Measurements from ENCODE around the gene ZFYVE28.
"Not testable (repeated sequence)": the region's sequence is repeated elsewhere in the genome, so short reads cannot be mapped to it uniquely, and the experiment has no call there.

The ZFYVE28 gene

DNA sequence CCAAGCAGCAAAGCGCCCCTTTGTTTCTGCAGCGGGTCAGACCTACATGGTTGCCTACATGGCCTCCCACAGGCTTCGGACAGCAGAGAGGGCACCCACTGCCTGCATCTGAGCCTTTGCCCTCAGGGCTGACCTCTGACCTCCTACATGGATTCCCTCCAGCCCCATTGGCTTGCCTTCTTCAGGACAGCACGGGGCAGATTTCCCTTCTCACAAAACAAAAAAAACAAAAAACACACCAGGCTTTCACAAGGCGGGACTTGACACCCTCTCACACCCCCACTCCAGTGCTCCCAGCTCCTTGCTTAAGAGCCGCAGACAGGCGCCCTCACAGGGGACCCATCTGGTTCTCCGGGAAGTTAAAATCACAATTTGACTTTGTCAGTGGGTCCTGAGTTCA lies 32.9 kb downstream of the ZFYVE28 start:
- H3K4me1 ChIP-seq (ENCODE audit: control insufficient read depth, insufficient read depth, low read length), result peaks cover 8% of the 10 kb centered on the region
- H3K27ac ChIP-seq (ENCODE audit: low read depth, low read length), result no peak overlapping the region
- no peak overlapping the region for H3K4me3 ChIP-seq (ENCODE audit: low read depth, low read length)
- no peaks in the 10 kb centered on the region for H3K36me3 ChIP-seq (ENCODE audit: control insufficient read depth, insufficient read depth, low read length)
- H3K9me3 ChIP-seq (ENCODE audit: control insufficient read depth, insufficient read depth, low read length), result no peaks in the 10 kb centered on the region
- no peaks in the 10 kb centered on the region; the same call in 1 of the 2 replicates for H3K27me3 ChIP-seq (ENCODE audit: control insufficient read depth, insufficient read depth, low read length)
- no peak overlapping the region for H3K9ac ChIP-seq (ENCODE audit: low read depth, low read length)

DNA sequence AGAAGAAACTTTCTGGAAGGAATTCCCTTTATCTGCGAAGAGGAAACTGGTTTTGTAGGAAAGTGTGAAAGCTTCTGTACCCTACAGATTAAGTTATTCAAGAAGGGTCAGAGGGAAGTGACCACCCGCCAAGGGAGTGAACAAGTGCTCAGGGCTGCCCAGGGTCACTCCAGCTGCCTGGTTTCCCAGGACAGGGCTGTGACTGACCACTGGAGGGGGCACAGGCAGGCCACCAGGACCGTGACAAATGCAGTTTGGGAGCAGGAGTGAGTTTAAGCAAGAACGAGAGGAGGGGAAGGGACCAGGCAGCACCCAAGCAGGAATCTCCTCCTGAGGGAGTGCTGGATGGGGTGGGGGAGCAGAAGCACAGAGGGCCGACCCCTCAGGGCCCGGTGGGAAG lies 34.2 kb downstream of the ZFYVE28 start:
- no peak overlapping the region for H3K27ac ChIP-seq (ENCODE audit: low read depth, low read length)
- no peaks in the 10 kb centered on the region; the same call in 1 of the 2 replicates for H3K27me3 ChIP-seq (ENCODE audit: control insufficient read depth, insufficient read depth, low read length)
- H3K9ac ChIP-seq (ENCODE audit: low read depth, low read length), result no peak overlapping the region

DNA sequence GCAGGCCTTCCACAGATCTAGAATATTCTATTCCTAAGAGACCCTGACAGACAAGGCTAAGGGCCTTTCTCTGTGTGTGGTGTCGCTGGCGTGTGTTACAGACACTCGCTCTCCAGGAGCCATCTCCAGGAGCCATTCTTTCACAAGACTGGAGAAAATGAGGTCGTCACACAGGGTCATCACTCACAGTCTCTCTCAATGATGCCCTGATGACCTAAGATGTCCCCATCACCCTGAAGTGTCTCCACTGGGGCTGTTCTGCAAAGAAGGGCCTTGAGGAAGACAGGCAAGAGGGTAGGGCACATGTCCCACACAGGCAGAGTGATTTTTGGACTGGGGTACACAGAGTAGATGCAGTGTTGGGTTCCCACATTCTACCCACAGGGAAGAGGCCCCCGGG lies 34.7 kb downstream of the ZFYVE28 start:
- Histone ChIP-seq H3K27me3 (ENCODE audit: control insufficient read depth, insufficient read depth, low read length) (no peaks in the 10 kb centered on the region), H3K4me3 (ENCODE audit: low read depth, low read length) (no peak overlapping the region), H3K27ac (ENCODE audit: low read depth, low read length) (no peak overlapping the region), H3K4me1 (ENCODE audit: control insufficient read depth, insufficient read depth, low read length) (no peaks in the 10 kb centered on the region), H3K36me3 (ENCODE audit: control insufficient read depth, insufficient read depth, low read length) (no peaks in the 10 kb centered on the region), H3K9me3 (ENCODE audit: control insufficient read depth, insufficient read depth, low read length) (no peaks in the 10 kb centered on the region), H3K9ac (ENCODE audit: low read depth, low read length) (no peak overlapping the region)

More for the DNA sequence above, 34.2 kb downstream of the ZFYVE28 start:
- Histone ChIP-seq H3K9me3 (ENCODE audit: control insufficient read depth, insufficient read depth, low read length) (no peaks in the 10 kb centered on the region), H3K4me3 (ENCODE audit: low read depth, low read length) (no peak overlapping the region), H3K4me1 (ENCODE audit: control insufficient read depth, insufficient read depth, low read length) (no peaks in the 10 kb centered on the region), H3K36me3 (ENCODE audit: control insufficient read depth, insufficient read depth, low read length) (no peaks in the 10 kb centered on the region)

DNA sequence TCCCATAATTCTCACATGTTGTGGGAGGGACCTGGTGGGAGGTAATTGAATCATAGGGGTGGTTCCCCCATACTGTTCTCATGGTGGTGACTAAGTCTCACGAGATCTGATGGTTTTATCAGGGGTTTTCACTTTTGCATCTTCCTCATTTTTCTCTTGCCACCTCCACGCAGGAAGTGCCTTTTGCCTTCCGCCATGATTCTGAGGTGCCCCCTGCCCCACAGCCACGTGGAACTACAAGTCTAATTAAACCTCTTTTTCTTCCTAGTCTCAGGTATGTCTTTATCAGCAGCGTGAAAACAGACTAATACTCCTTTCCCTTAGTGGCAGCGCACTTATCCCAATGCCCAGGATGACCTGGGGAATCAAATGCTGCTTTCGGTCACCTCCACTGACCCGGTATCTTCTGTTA lies 35.2 kb downstream of the ZFYVE28 start:
- H3K9me3 ChIP-seq (ENCODE audit: control insufficient read depth, insufficient read depth, low read length); H3K27me3 ChIP-seq (ENCODE audit: control insufficient read depth, insufficient read depth, low read length); H3K9ac ChIP-seq (ENCODE audit: low read depth, low read length); H3K36me3 ChIP-seq (ENCODE audit: control insufficient read depth, insufficient read depth, low read length); H3K4me1 ChIP-seq (ENCODE audit: control insufficient read depth, insufficient read depth, low read length); H3K4me3 ChIP-seq (ENCODE audit: low read depth, low read length); H3K27ac ChIP-seq (ENCODE audit: low read depth, low read length): not testable (repeated sequence)

DNA sequence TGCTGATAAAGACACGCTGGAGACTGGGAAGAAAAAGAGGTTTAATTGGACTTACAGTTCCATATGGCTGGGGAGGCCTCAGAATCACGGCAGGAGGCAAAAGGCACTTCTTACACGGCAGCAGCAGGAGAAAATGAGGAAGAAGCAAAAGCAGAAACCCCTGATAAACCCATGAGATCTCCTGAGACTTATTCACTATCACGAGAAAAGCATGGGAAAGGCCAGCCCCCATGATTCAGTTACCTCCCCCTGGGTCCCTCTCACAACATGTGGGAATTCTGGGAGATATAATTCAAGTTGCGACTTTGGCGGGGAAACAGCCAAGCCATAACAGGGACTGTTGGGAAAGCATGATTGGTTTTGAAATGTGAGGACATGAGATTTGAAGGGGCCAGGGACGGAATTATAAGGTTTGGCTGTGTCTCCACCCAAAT lies 35.7 kb downstream of the ZFYVE28 start:
- H3K27ac ChIP-seq (ENCODE audit: low read depth, low read length); H3K4me3 ChIP-seq (ENCODE audit: low read depth, low read length); H3K4me1 ChIP-seq (ENCODE audit: control insufficient read depth, insufficient read depth, low read length); H3K9me3 ChIP-seq (ENCODE audit: control insufficient read depth, insufficient read depth, low read length); H3K9ac ChIP-seq (ENCODE audit: low read depth, low read length); H3K27me3 ChIP-seq (ENCODE audit: control insufficient read depth, insufficient read depth, low read length); H3K36me3 ChIP-seq (ENCODE audit: control insufficient read depth, insufficient read depth, low read length): not testable (repeated sequence)

DNA sequence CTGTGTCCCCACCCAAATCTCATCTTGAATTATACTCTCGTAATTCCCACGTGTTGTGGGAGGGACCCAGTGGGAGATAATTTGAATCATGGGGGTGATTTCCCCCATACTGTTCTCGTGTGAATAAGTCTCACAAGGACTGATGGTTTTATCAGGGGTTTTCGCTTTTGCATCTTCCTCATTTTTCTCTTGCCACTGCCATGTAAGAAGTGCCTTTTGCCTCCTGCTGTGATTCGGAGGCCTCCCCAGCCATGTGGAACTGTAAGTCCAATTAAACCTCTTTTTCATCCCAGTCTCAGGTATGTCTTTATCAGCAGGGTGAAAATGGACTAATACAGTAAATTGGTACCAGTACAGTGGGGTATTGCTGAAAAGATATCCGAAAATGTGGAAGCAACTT lies 37.9 kb downstream of the ZFYVE28 start:
- H3K27me3 ChIP-seq (ENCODE audit: control insufficient read depth, insufficient read depth, low read length); H3K4me1 ChIP-seq (ENCODE audit: control insufficient read depth, insufficient read depth, low read length); H3K4me3 ChIP-seq (ENCODE audit: low read depth, low read length); H3K36me3 ChIP-seq (ENCODE audit: control insufficient read depth, insufficient read depth, low read length); H3K27ac ChIP-seq (ENCODE audit: low read depth, low read length); H3K9ac ChIP-seq (ENCODE audit: low read depth, low read length); H3K9me3 ChIP-seq (ENCODE audit: control insufficient read depth, insufficient read depth, low read length): not testable (repeated sequence)

DNA sequence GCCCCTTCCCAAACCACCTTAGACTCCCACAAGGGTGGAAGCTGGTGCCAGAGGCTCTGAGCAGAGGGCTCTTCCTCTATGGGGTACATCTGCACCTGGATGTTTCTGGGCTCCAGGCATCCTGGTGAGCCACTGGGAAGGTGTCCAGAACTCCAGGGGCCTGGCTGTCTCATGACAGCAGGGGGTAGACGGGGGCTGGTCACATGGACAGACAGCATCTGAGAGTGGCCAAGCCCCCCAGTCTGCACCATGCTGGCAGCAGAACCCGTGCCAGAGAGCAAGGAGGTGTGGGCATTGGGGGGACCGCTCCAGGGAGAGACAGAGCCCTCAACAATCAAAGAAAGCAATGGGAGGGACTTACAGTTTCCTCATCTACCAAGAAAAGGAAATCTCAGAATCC lies 39.5 kb downstream of the ZFYVE28 start:
- Histone ChIP-seq H3K27me3 (ENCODE audit: control insufficient read depth, insufficient read depth, low read length) (no peaks in the 10 kb centered on the region), H3K36me3 (ENCODE audit: control insufficient read depth, insufficient read depth, low read length) (no peaks in the 10 kb centered on the region), H3K4me3 (ENCODE audit: low read depth, low read length) (no peak overlapping the region), H3K27ac (ENCODE audit: low read depth, low read length) (no peak overlapping the region), H3K9me3 (ENCODE audit: control insufficient read depth, insufficient read depth, low read length) (no peaks in the 10 kb centered on the region), H3K9ac (ENCODE audit: low read depth, low read length) (no peak overlapping the region), H3K4me1 (ENCODE audit: control insufficient read depth, insufficient read depth, low read length) (no peaks in the 10 kb centered on the region)

DNA sequence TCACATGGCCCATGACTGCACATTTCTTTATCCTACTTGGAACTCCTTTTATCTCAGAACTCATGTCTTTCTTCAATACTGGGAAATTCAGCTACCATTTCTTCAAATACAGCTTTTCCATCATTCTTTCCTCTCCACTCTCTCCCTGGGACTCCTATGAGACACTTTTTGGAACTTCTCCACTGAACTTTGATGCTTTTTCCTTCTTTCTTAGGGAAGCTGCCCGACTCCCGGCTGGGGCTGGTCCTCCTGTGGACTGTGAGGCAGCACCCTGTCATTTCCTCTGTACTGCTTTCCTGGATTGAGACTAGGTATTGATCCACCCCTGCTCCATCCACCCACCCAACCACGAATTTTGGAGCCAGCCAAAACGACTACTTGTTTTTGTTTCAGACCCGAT lies 40.0 kb downstream of the ZFYVE28 start:
- no peak overlapping the region for H3K4me3 ChIP-seq (ENCODE audit: low read depth, low read length)
- no peaks in the 10 kb centered on the region for H3K9me3 ChIP-seq (ENCODE audit: control insufficient read depth, insufficient read depth, low read length)
- no peaks in the 10 kb centered on the region for H3K36me3 ChIP-seq (ENCODE audit: control insufficient read depth, insufficient read depth, low read length)
- no peaks in the 10 kb centered on the region for H3K27me3 ChIP-seq (ENCODE audit: control insufficient read depth, insufficient read depth, low read length)
- H3K9ac ChIP-seq (ENCODE audit: low read depth, low read length), result no peak overlapping the region
- no peaks in the 10 kb centered on the region for H3K4me1 ChIP-seq (ENCODE audit: control insufficient read depth, insufficient read depth, low read length)
- H3K27ac ChIP-seq (ENCODE audit: low read depth, low read length), result no peak overlapping the region

DNA sequence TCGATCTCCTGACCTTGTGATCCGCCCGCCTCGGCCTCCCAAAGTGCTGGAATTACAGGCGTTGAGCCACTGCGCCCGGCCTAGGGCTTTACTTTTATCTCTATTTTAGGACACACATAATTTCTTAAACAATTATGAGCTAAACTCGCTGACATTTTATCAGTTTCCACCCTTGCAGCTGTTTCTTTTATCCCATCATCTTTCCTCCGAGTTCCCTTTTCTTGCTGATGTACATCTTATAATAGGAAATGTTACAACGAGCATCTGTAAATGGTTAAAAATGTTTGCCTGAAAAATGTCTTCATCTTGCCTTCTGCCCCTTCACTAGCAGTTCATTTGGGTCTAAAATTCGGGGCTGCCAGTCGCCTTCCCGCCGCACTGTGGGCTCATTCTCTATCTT lies 41.2 kb downstream of the ZFYVE28 start:
- Histone ChIP-seq H3K9me3 (ENCODE audit: control insufficient read depth, insufficient read depth, low read length) (no peaks in the 10 kb centered on the region), H3K27ac (ENCODE audit: low read depth, low read length) (no peak overlapping the region), H3K36me3 (ENCODE audit: control insufficient read depth, insufficient read depth, low read length) (no peaks in the 10 kb centered on the region), H3K9ac (ENCODE audit: low read depth, low read length) (no peak overlapping the region), H3K4me3 (ENCODE audit: low read depth, low read length) (no peak overlapping the region), H3K27me3 (ENCODE audit: control insufficient read depth, insufficient read depth, low read length) (no peaks in the 10 kb centered on the region), H3K4me1 (ENCODE audit: control insufficient read depth, insufficient read depth, low read length) (no peaks in the 10 kb centered on the region)

DNA sequence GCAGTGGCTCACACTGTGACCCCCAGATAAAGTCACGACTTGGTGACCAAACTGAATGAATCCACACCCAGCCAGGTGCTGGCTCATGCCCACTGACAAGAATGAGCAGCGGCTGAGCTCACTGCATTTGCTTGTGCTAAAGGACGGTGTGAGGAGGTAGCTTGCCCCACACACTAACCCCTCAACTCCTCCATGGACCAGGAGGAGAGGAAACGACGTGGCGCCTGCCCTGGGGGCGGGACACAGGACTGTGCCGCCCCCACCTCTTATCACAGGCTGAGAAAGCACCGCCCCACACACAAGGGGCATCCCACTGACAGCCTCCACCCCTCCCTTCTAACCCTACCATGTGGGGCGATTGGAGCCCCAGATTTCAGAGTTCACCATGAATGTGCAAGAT lies 43.0 kb downstream of the ZFYVE28 start:
- H3K4me1 ChIP-seq (ENCODE audit: control insufficient read depth, insufficient read depth, low read length), result no peaks in the 10 kb centered on the region
- no peak overlapping the region for H3K27ac ChIP-seq (ENCODE audit: low read depth, low read length)
- no peaks in the 10 kb centered on the region for H3K9me3 ChIP-seq (ENCODE audit: control insufficient read depth, insufficient read depth, low read length)
- H3K4me3 ChIP-seq (ENCODE audit: low read depth, low read length), result no peak overlapping the region
- H3K36me3 ChIP-seq (ENCODE audit: control insufficient read depth, insufficient read depth, low read length), result no peaks in the 10 kb centered on the region
- no peaks in the 10 kb centered on the region for H3K27me3 ChIP-seq (ENCODE audit: control insufficient read depth, insufficient read depth, low read length)
- H3K9ac ChIP-seq (ENCODE audit: low read depth, low read length), result no peak overlapping the region

DNA sequence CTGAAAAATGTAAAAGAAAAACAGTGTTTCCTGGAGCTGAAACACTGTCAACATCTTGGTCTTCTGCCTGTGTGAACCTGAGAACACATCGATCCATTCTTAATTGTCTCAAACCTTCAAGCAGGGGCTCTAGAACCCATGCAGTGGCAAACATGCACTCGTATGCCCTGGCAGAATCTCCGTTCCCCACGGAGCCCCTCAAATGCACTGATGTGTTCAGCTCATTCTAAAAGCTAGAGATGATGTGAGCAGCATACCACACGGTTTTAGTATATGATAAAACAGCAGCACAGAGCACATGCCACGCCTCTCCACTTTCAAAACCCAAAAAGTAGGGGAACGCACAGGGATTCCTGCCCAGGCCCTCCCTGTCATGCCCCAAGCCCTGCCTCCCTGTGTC lies 44.9 kb downstream of the ZFYVE28 start:
- H3K27me3 ChIP-seq (ENCODE audit: control insufficient read depth, insufficient read depth, low read length), result no peaks in the 10 kb centered on the region
- no peaks in the 10 kb centered on the region for H3K9me3 ChIP-seq (ENCODE audit: control insufficient read depth, insufficient read depth, low read length)
- H3K4me1 ChIP-seq (ENCODE audit: control insufficient read depth, insufficient read depth, low read length), result no peaks in the 10 kb centered on the region

DNA sequence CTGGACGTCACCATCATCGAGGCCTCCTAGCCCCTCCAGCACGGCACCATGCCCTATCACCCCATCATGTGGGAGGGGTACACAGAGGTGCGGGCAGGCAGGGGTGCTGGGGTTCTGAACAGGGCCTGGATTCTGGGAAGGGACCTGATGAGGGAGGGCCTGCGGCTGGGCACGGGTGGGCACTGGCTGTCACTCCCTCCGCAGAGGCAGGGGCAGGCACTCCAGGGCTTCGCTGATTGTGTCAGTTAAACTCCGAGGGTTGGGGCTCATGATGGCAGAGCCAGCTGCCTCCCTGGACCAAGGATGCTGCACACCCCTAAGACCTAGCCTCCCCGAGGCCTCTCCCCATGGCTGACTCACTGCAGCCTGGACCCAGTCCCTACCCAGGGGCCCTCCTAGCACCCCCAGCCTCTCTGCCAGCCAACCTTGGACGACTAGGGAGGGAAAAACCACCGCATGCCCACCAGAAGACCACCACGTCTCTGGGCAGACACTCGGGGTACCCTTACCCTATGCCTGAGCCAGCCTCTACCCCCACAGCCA lies 45.9 kb downstream of the ZFYVE28 start:
- Histone ChIP-seq H3K27me3 (ENCODE audit: control insufficient read depth, insufficient read depth, low read length) (no peaks in the 10 kb centered on the region), H3K9me3 (ENCODE audit: control insufficient read depth, insufficient read depth, low read length) (no peaks in the 10 kb centered on the region), H3K9ac (ENCODE audit: low read depth, low read length) (no peak overlapping the region), H3K4me3 (ENCODE audit: low read depth, low read length) (no peak overlapping the region), H3K4me1 (ENCODE audit: control insufficient read depth, insufficient read depth, low read length) (no peaks in the 10 kb centered on the region), H3K36me3 (ENCODE audit: control insufficient read depth, insufficient read depth, low read length) (no peaks in the 10 kb centered on the region), H3K27ac (ENCODE audit: low read depth, low read length) (no peak overlapping the region)

More for the DNA sequence above, 44.9 kb downstream of the ZFYVE28 start:
- Histone ChIP-seq H3K27ac (ENCODE audit: low read depth, low read length) (no peak overlapping the region), H3K9ac (ENCODE audit: low read depth, low read length) (no peak overlapping the region), H3K36me3 (ENCODE audit: control insufficient read depth, insufficient read depth, low read length) (no peaks in the 10 kb centered on the region), H3K4me3 (ENCODE audit: low read depth, low read length) (no peak overlapping the region)
